GM23338 (cell line): ENCODE results near the gene RBKS. TPM values are rescaled to one million over a fixed set of nuclear protein-coding genes. Genes with fewer than 3 reads are reported as not detected.

Experiments used
- ATAC-seq: fragments of 200-7000 bp; cut with Tn5 transposase; 3 replicates; pipeline ENCODE4 v1.9.1; 2020
- DNase-seq: peaks from one replicate; pipeline ENCODE4 v3.0.0-alpha.2; 2015; ENCODE audit warnings: low spot score
- H2AFZ ChIP-seq: fragments of 200-600 bp; sonication (generic); 2 replicates; pipeline ENCODE4 v1.8.0; 2016; ENCODE audit warnings: antibody characterized with exemption, mild to moderate bottlenecking, moderate library complexity
- H3F3A ChIP-seq: fragments of 200-600 bp; sonication (generic); replicated peaks from 2 replicates; pipeline ENCODE4 v1.8.0; 2017; ENCODE audit warnings: antibody characterized with exemption, mixed run types, low read depth
- H3K27ac ChIP-seq: fragments of 200-600 bp; sonication (generic); 2 replicates; pipeline ENCODE4 v1.6.1; 2016; ENCODE audit warnings: low read depth
- H3K27me3 ChIP-seq: fragments of 200-600 bp; sonication (generic); 2 replicates; pipeline ENCODE4 v1.8.0; 2016; ENCODE audit warnings: mild to moderate bottlenecking, mixed run types, moderate library complexity; ENCODE audit not compliant: insufficient read depth
- H3K36me3 ChIP-seq: fragments of 200-600 bp; sonication (generic); 2 replicates; pipeline ENCODE4 v1.8.0; 2016; ENCODE audit warnings: mild to moderate bottlenecking; ENCODE audit not compliant: insufficient read depth
- H3K4me1 ChIP-seq: fragments of 200-600 bp; sonication (generic); 2 replicates; pipeline ENCODE4 v1.8.0; 2016; ENCODE audit warnings: mild to moderate bottlenecking, moderate library complexity; ENCODE audit not compliant: insufficient read depth
- H3K4me2 ChIP-seq: fragments of 200-600 bp; sonication (generic); 2 replicates; pipeline ENCODE4 v1.7.1; 2017; ENCODE audit warnings: mixed run types
- H3K4me3 ChIP-seq: fragments of 200-600 bp; sonication (generic); 2 replicates; pipeline ENCODE4 v1.6.1; 2016; ENCODE audit warnings: mixed run types
- H3K79me2 ChIP-seq: fragments of 200-600 bp; sonication (generic); replicated peaks from 2 replicates; pipeline ENCODE4 v1.8.0; 2017; ENCODE audit warnings: mild to moderate bottlenecking; ENCODE audit not compliant: insufficient read depth
- H3K9me2 ChIP-seq: fragments of 200-600 bp; sonication (generic); 2 replicates; pipeline ENCODE4 v1.8.0; 2017; ENCODE audit not compliant: insufficient read depth
- H4K20me1 ChIP-seq: fragments of 200-600 bp; sonication (generic); replicated peaks from 2 replicates; pipeline ENCODE4 v1.8.0; 2017; ENCODE audit warnings: mild to moderate bottlenecking; ENCODE audit not compliant: insufficient read depth
- H3K27ac Mint-ChIP-seq: 2 replicates; pipeline ENCODE4 v1.8.0; 2020; ENCODE audit warnings: inconsistent platforms, mild to moderate bottlenecking, moderate library complexity, mixed read lengths
- H3K27me3 Mint-ChIP-seq: 3 replicates; pipeline ENCODE4 v1.8.0; 2022; ENCODE audit warnings: low read depth, mild to moderate bottlenecking, moderate library complexity, mixed read lengths, inconsistent platforms; ENCODE audit not compliant: insufficient read depth, poor library complexity
- H3K36me3 Mint-ChIP-seq: 3 replicates; pipeline ENCODE4 v1.8.0; 2021; ENCODE audit warnings: low read depth, mild to moderate bottlenecking, inconsistent platforms, moderate library complexity, mixed read lengths
- H3K4me1 Mint-ChIP-seq: 3 replicates; pipeline ENCODE4 v1.8.0; 2020; ENCODE audit warnings: mild to moderate bottlenecking, inconsistent platforms, mixed read lengths
- H3K4me3 Mint-ChIP-seq: 3 replicates; pipeline ENCODE4 v1.8.0; 2021; ENCODE audit warnings: moderate library complexity, mild to moderate bottlenecking, inconsistent platforms, mixed read lengths
- H3K9me3 Mint-ChIP-seq: 3 replicates; pipeline ENCODE4 v1.8.0; 2020; ENCODE audit warnings: moderate library complexity, mild to moderate bottlenecking, inconsistent platforms, mixed read lengths
- CREB1 ChIP-seq: fragments of 250-450 bp; sonication (Bioruptor Pico); IDR thresholded peaks from 2 replicates; pipeline ENCODE4 v1.5.0; 2020; ENCODE audit warnings: low read depth, mild to moderate bottlenecking, moderate library complexity
- EZH2 ChIP-seq: fragments of 200-600 bp; sonication (generic); IDR thresholded peaks from one replicate; pipeline ENCODE4 v1.8.0; 2017; ENCODE audit warnings: antibody characterized with exemption, mild to moderate bottlenecking, low read depth; ENCODE audit not compliant: unreplicated experiment
- JUNB ChIP-seq: IDR thresholded peaks from one replicate; pipeline ENCODE4 v1.6.1; 2016; ENCODE audit warnings: antibody characterized with exemption; ENCODE audit not compliant: unreplicated experiment
- NANOG ChIP-seq: IDR thresholded peaks from 2 replicates; pipeline ENCODE4 v1.6.1; 2016; ENCODE audit warnings: antibody characterized with exemption, borderline replicate concordance
- POLR2AphosphoS5 ChIP-seq: IDR thresholded peaks from 2 replicates; pipeline ENCODE4 v1.6.1; 2016; ENCODE audit warnings: antibody characterized with exemption, low read depth
- REST ChIP-seq: IDR thresholded peaks from one replicate; pipeline ENCODE4 v1.6.1; 2018; ENCODE audit warnings: antibody characterized with exemption; ENCODE audit not compliant: unreplicated experiment
- STAT1 ChIP-seq: IDR thresholded peaks from one replicate; pipeline ENCODE4 v1.6.1; 2016; ENCODE audit warnings: antibody characterized with exemption; ENCODE audit not compliant: unreplicated experiment
- ZNF114 ChIP-seq: fragments of 250-450 bp; sonication (Bioruptor Pico); IDR thresholded peaks from 2 replicates; pipeline ENCODE4 v1.5.0; 2020; ENCODE audit warnings: mild to moderate bottlenecking, moderate library complexity
- polyA plus RNA-seq: library from polyadenylated mRNA; unstranded; fragments of >200 nt; fragmentation: Nextera tagmentation; extraction: Ambion mirVana; gene quantifications from 2 replicates; pipeline ENCODE4 v1.2.1, GENCODE V29; 2016
- total RNA-seq: library from RNA; depleted of rRNA; stranded (reverse); fragments of >200 nt; shearing (Covaris generic); gene quantifications from 2 replicates; pipeline ENCODE4 v1.2.3, GENCODE V29; 2014

Gene RBKS
- total and polyA plus RNA-seq, 2 experiments from 2014 or later, result 1.3 to 1.5 TPM

- no peak for TF ChIP-seq REST
- TF ChIP-seq NANOG, result no peak
- TF ChIP-seq JUNB, result no peak
Observed at GRCh38 chr2:27887111-27887510, 3.1 kb downstream of the RBKS start (continued).

- H2AFZ ChIP-seq, result no peak overlapping the region
- peaks cover 5% of the 10 kb centered on the region; the same call in 1 of the 2 replicates for H3K4me1 ChIP-seq
- Mint-ChIP-seq H3K4me1 (peaks cover 3% of the 10 kb centered on the region; the same call in 1 of the 3 replicates), H3K36me3 (peaks cover 2% of the 10 kb centered on the region; the same call in 1 of the 3 replicates), H3K27me3 (peaks cover 9% of the 10 kb centered on the region), H3K9me3 (no peaks in the 10 kb centered on the region), H3K27ac (no peak overlapping the region), H3K4me3 (no peak overlapping the region)
- no peak for ATAC-seq
- TF ChIP-seq CREB1 (CRISPR knock-in tag) (no peak), POLR2AphosphoS5 (no peak), REST (no peak), ZNF114 (CRISPR knock-in tag) (no peak), NANOG (no peak), EZH2 (no peak), STAT1 (no peak)
- H3K79me2 ChIP-seq, result peaks cover 2% of the 10 kb centered on the region
- H3K4me3 ChIP-seq, result no peak overlapping the region
- H3K4me2 ChIP-seq, result no peak overlapping the region
- no peaks in the 10 kb centered on the region for H3K9me2 ChIP-seq
- no peak for DNase-seq
- no peaks in the 10 kb centered on the region for H3K36me3 ChIP-seq
- H3K27me3 ChIP-seq, result no peaks in the 10 kb centered on the region
- peaks cover 6% of the 10 kb centered on the region; the same call in 1 of the 2 replicates for H3F3A ChIP-seq
- no peaks in the 10 kb centered on the region for H4K20me1 ChIP-seq
- no peak overlapping the region for H3K27ac ChIP-seq
Observed at GRCh38 chr2:27886322-27886721, 3.9 kb downstream of the RBKS start.
